HepG2 (cell line): ENCODE results near the gene LSM2. TPM values are rescaled to one million over a fixed set of nuclear protein-coding genes. Genes with fewer than 3 reads are reported as not detected.
A peak's percentile ranks its signal among the peaks of the same experiment; 100 is the strongest.

Experiments used
- CC2D1A ChIP-seq: sonication (generic); formaldehyde crosslinking; IDR thresholded peaks from 2 replicates; pipeline ENCODE4 v1.8.1; 2023; ENCODE audit warnings: mild to moderate bottlenecking, missing genetic modification reagents
- ELF1 ChIP-seq: sonication (generic); formaldehyde crosslinking; IDR thresholded peaks from 2 replicates; pipeline ENCODE4 v1.4.0; 2020; ENCODE audit warnings: missing genetic modification reagents
- GPN1 ChIP-seq: sonication (generic); formaldehyde crosslinking; IDR thresholded peaks from 2 replicates; pipeline ENCODE4 v1.5.1; 2020; ENCODE audit warnings: missing genetic modification reagents, borderline replicate concordance
- HOXA3 ChIP-seq: sonication (generic); formaldehyde crosslinking; IDR thresholded peaks from 2 replicates; pipeline ENCODE4 v1.5.0; 2020; ENCODE audit warnings: missing genetic modification reagents
- JUNB ChIP-seq: sonication (generic); formaldehyde crosslinking; IDR thresholded peaks from 2 replicates; pipeline ENCODE4 v1.8.0; 2022; ENCODE audit warnings: missing genetic modification reagents, mild to moderate bottlenecking, borderline replicate concordance
- RBM39 ChIP-seq: fragments of 200-400 bp; formaldehyde crosslinking; IDR thresholded peaks from one replicate; pipeline ENCODE4 v1.6.1; 2018; ENCODE audit warnings: antibody characterized with exemption, mild to moderate bottlenecking, low read depth, low read length; ENCODE audit not compliant: poor library complexity, severe bottlenecking
- SMYD3 ChIP-seq: sonication (generic); formaldehyde crosslinking; IDR thresholded peaks from 2 replicates; pipeline ENCODE4 v1.8.1; 2023; ENCODE audit warnings: mild to moderate bottlenecking, missing genetic modification reagents
- SP4 ChIP-seq: sonication (generic); formaldehyde crosslinking; IDR thresholded peaks from 2 replicates; pipeline ENCODE4 v1.8.1; 2023; ENCODE audit warnings: mild to moderate bottlenecking, missing genetic modification reagents
- ZFP37 ChIP-seq: sonication (generic); formaldehyde crosslinking; IDR thresholded peaks from 2 replicates; pipeline ENCODE4 v1.4.0; 2020; ENCODE audit warnings: missing genetic modification reagents, borderline replicate concordance
- ZFY ChIP-seq: sonication (generic); formaldehyde crosslinking; IDR thresholded peaks from 2 replicates; pipeline ENCODE4 v1.4.0; 2020; ENCODE audit warnings: missing genetic modification reagents
- ZNF430 ChIP-seq: sonication (generic); formaldehyde crosslinking; IDR thresholded peaks from 2 replicates; pipeline ENCODE4 v1.9.0; 2021; ENCODE audit warnings: mild to moderate bottlenecking, missing genetic modification reagents
- ZNF7 ChIP-seq: IDR thresholded peaks from 2 replicates; pipeline ENCODE4 v1.6.1; 2016; ENCODE audit warnings: missing biosample characterization, missing genetic modification reagents
- ZNF709 ChIP-seq: sonication (generic); formaldehyde crosslinking; IDR thresholded peaks from 2 replicates; pipeline ENCODE4 v1.5.0; 2020; ENCODE audit warnings: mild to moderate bottlenecking, missing genetic modification reagents
- ZSCAN30 ChIP-seq: sonication (generic); formaldehyde crosslinking; IDR thresholded peaks from 2 replicates; pipeline ENCODE4 v1.5.0; 2020; ENCODE audit warnings: mild to moderate bottlenecking, missing genetic modification reagents
- polyA plus RNA-seq, 8 experiments: library from polyadenylated mRNA; depleted of rRNA in 3 of 8; stranded (reverse) in 7 of 8; unstranded in 1 of 8; fragments of >200 nt; fragmentation: Illumina TruSeq in 4 of 8; extraction: Trizol in 4 of 8; gene quantifications; 2 replicates each; pipeline versions ENCODE4 v1.2.1 to v1.2.3, GENCODE V29; 2011 to 2016; ENCODE audit warnings: low read depth in 4 of 8, missing spikeins in 1 of 8, mixed read lengths in 1 of 8; ENCODE audit not compliant: insufficient read depth in 1 of 8
- total RNA-seq, 5 experiments: library from RNA; depleted of rRNA; stranded (reverse); fragments of >200 nt; fragmentation: Illumina TruSeq; extraction: Trizol; gene quantifications; 2 replicates each; pipeline ENCODE4 v1.2.3, GENCODE V29; 2016; ENCODE audit warnings: low read depth in 1 of 5
- TF ChIP-seq, protein P1 (sequence below): sonication (generic); formaldehyde crosslinking; IDR thresholded peaks from 2 replicates; pipeline ENCODE4 v1.4.0; 2020; ENCODE audit warnings: missing genetic modification reagents
- TF ChIP-seq, protein P2 (sequence below): IDR thresholded peaks from 2 replicates; pipeline ENCODE4 v1.6.1; 2016; ENCODE audit warnings: missing compliant biosample characterization, missing genetic modification reagents, borderline replicate concordance
- TF ChIP-seq, protein P3 (sequence below): sonication (generic); formaldehyde crosslinking; IDR thresholded peaks from 2 replicates; pipeline ENCODE4 v1.8.1; 2023; ENCODE audit warnings: mild to moderate bottlenecking, missing genetic modification reagents
- TF ChIP-seq, protein P4 (sequence below): sonication (generic); formaldehyde crosslinking; IDR thresholded peaks from 2 replicates; pipeline ENCODE4 v1.5.1; 2020; ENCODE audit warnings: mild to moderate bottlenecking, missing genetic modification reagents
- TF ChIP-seq, protein P5 (sequence below): sonication (generic); formaldehyde crosslinking; IDR thresholded peaks from 2 replicates; pipeline ENCODE4 v1.4.0; 2020; ENCODE audit warnings: missing genetic modification reagents, borderline replicate concordance

Gene LSM2
- total and polyA plus RNA-seq, 2 of the 13 experiments (the other 11 are each of a cell fraction or from before 2014, with no cell fraction given) = 69.4 to 90.5 TPM

DNA sequence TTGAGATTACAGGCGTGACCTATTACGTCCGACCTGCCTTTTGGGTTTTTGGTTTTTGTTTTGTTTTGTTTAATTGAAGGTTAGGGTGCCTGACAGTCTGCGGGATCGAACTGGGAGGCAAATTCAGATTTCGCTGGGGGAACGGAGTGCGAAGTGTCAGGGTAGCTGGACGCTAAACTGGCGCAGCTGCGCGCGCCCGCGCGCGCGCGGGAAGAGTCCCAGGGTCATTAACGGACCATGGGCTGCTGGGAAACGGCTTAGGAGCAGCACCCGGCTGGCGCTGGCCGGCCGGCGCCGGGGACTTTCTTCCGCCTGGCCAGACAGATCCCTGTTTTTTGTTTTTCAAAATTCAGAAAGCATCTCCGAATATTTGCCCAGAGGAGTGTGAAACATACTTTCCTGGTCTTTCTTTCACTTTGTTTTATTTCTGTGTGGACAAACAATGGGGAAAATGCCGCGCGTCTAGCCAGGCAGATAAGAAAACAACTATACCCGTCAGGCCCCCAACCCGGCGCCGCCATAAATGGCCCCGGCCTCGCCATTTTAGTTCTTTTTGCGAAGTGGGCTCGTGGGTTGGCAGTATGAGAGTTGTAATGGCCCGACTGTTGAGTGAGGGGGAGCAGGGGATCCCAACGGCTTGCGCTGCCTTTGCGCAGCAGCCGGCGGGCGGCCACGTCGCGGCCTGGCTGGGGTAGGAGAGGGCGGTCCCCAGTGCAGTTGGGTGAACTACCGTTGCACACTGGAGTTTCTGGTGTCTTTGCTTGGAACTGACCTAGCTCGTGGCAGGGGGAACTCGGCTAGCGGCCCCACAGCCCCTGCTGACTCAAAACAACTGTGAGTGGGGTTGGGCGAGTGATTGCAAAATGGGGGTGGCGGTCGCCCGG is 27.8 kb upstream of the LSM2 start (continued):
- TF ChIP-seq HOXA3 (CRISPR knock-in tag) (peak; percentile 84), ZNF7 (CRISPR knock-in tag) (no peak), ZNF430 (CRISPR knock-in tag) (peak; percentile 57), ZSCAN30 (CRISPR knock-in tag) (no peak), SP4 (CRISPR knock-in tag) (peak; percentile 26; the same call in 1 of the 2 replicates), ZNF709 (CRISPR knock-in tag) (0 out of 2 replicates have a peak, but pooled peaks have one; percentile 58), RBM39 (peak; percentile 100), JUNB (CRISPR knock-in tag) (no peak), SMYD3 (peak; percentile 84; the same call in 1 of the 2 replicates), ELF1 (CRISPR knock-in tag) (peak; percentile 51; the same call in 1 of the 2 replicates), CC2D1A (CRISPR knock-in tag) (no peak), ZFY (CRISPR knock-in tag) (peak; percentile 90), ZFP37 (CRISPR knock-in tag) (0 out of 2 replicates have a peak, but pooled peaks have one; percentile 59), GPN1 (CRISPR knock-in tag) (0 out of 2 replicates have a peak, but pooled peaks have one; percentile 87)
- TF ChIP-seq, protein P1, sequence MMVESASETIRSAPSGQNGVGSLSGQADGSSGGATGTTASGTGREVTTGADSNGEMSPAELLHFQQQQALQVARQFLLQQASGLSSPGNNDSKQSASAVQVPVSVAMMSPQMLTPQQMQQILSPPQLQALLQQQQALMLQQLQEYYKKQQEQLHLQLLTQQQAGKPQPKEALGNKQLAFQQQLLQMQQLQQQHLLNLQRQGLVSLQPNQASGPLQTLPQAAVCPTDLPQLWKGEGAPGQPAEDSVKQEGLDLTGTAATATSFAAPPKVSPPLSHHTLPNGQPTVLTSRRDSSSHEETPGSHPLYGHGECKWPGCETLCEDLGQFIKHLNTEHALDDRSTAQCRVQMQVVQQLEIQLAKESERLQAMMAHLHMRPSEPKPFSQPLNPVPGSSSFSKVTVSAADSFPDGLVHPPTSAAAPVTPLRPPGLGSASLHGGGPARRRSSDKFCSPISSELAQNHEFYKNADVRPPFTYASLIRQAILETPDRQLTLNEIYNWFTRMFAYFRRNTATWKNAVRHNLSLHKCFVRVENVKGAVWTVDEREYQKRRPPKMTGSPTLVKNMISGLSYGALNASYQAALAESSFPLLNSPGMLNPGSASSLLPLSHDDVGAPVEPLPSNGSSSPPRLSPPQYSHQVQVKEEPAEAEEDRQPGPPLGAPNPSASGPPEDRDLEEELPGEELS = peak; percentile 37; the same call in 1 of the 2 replicates
- TF ChIP-seq, protein P2, sequence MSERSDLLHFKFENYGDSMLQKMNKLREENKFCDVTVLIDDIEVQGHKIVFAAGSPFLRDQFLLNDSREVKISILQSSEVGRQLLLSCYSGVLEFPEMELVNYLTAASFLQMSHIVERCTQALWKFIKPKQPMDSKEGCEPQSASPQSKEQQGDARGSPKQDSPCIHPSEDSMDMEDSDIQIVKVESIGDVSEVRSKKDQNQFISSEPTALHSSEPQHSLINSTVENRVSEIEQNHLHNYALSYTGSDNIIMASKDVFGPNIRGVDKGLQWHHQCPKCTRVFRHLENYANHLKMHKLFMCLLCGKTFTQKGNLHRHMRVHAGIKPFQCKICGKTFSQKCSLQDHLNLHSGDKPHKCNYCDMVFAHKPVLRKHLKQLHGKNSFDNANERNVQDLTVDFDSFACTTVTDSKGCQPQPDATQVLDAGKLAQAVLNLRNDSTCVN (CRISPR knock-in tag) = no peak
- TF ChIP-seq, protein P3, sequence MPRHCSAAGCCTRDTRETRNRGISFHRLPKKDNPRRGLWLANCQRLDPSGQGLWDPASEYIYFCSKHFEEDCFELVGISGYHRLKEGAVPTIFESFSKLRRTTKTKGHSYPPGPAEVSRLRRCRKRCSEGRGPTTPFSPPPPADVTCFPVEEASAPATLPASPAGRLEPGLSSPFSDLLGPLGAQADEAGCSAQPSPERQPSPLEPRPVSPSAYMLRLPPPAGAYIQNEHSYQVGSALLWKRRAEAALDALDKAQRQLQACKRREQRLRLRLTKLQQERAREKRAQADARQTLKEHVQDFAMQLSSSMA (CRISPR knock-in tag) = peak; percentile 40; the same call in 1 of the 2 replicates
- TF ChIP-seq, protein P4, sequence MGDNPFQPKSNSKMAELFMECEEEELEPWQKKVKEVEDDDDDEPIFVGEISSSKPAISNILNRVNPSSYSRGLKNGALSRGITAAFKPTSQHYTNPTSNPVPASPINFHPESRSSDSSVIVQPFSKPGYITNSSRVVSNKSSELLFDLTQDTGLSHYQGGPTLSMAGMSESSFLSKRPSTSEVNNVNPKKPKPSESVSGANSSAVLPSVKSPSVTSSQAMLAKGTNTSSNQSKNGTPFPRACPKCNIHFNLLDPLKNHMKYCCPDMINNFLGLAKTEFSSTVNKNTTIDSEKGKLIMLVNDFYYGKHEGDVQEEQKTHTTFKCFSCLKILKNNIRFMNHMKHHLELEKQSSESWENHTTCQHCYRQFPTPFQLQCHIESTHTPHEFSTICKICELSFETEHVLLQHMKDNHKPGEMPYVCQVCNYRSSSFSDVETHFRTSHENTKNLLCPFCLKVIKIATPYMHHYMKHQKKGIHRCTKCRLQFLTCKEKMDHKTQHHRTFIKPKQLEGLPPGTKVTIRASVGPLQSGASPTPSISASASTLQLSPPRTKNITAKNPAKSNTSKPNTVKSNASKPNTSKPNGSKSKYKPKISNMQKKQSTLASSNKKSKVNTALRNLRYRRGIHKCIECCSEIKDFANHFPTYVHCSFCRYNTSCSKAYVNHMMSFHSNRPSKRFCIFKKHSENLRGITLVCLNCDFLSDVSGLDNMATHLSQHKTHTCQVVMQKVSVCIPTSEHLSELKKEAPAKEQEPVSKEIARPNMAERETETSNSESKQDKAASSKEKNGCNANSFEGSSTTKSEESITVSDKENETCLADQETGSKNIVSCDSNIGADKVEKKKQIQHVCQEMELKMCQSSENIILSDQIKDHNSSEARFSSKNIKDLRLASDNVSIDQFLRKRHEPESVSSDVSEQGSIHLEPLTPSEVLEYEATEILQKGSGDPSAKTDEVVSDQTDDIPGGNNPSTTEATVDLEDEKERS (CRISPR knock-in tag) = peak; percentile 81; the same call in 1 of the 2 replicates
- TF ChIP-seq, protein P5, sequence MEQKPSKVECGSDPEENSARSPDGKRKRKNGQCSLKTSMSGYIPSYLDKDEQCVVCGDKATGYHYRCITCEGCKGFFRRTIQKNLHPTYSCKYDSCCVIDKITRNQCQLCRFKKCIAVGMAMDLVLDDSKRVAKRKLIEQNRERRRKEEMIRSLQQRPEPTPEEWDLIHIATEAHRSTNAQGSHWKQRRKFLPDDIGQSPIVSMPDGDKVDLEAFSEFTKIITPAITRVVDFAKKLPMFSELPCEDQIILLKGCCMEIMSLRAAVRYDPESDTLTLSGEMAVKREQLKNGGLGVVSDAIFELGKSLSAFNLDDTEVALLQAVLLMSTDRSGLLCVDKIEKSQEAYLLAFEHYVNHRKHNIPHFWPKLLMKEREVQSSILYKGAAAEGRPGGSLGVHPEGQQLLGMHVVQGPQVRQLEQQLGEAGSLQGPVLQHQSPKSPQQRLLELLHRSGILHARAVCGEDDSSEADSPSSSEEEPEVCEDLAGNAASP (CRISPR knock-in tag) = peak; percentile 68
